Neural cell (in vitro differentiated cells): ENCODE measurements around the gene CBFA2T2.

ENCODE experiments used
- CTCF ChIP-seq: fragments of 450-650 bp; IDR thresholded peaks from 2 replicates; pipeline ENCODE4 v1.5.1; 2014; ENCODE audit warnings: antibody characterized with exemption, mild to moderate bottlenecking, moderate library complexity; ENCODE audit not compliant: poor library complexity, severe bottlenecking
- EP300 ChIP-seq: fragments of 450-650 bp; conservative IDR thresholded peaks from 2 replicates; pipeline ENCODE4 v1.6.1; 2014; ENCODE audit warnings: antibody characterized with exemption, mild to moderate bottlenecking, moderate library complexity; ENCODE audit not compliant: poor library complexity, severe bottlenecking
- EZH2 ChIP-seq: fragments of 200-600, 300-800 bp; shearing (Covaris generic), sonication (generic); IDR thresholded peaks from 2 replicates; pipeline ENCODE4 v1.6.1; 2014; ENCODE audit warnings: antibody characterized with exemption, low read length, borderline replicate concordance, mild to moderate bottlenecking; ENCODE audit not compliant: insufficient read depth, poor library complexity, severe bottlenecking
- MXI1 ChIP-seq: fragments of 450-650 bp; conservative IDR thresholded peaks from 2 replicates; pipeline ENCODE4 v1.6.1; 2014; ENCODE audit warnings: antibody characterized with exemption, mild to moderate bottlenecking; ENCODE audit not compliant: poor library complexity, severe bottlenecking
- POLR2AphosphoS5 ChIP-seq: IDR thresholded peaks from 2 replicates; pipeline ENCODE4 v1.6.1; 2012
- RAD21 ChIP-seq: fragments of 450-650 bp; conservative IDR thresholded peaks from 2 replicates; pipeline ENCODE4 v1.6.1; 2014; ENCODE audit warnings: antibody characterized with exemption, mild to moderate bottlenecking, moderate library complexity
- REST ChIP-seq: IDR thresholded peaks from 2 replicates; pipeline ENCODE4 v1.6.1; 2012; ENCODE audit warnings: borderline replicate concordance
- SMC3 ChIP-seq: fragments of 450-650 bp; conservative IDR thresholded peaks from 2 replicates; pipeline ENCODE4 v1.6.1; 2014; ENCODE audit warnings: antibody characterized with exemption, mild to moderate bottlenecking, moderate library complexity; ENCODE audit not compliant: poor library complexity
- TAF1 ChIP-seq: IDR thresholded peaks from 2 replicates; pipeline ENCODE4 v1.6.1; 2012; ENCODE audit warnings: low read depth

GRCh38 chr20:33541074-33541473 is 51.2 kb downstream of the CBFA2T2 start:
- no peak for TF ChIP-seq POLR2AphosphoS5
- TF ChIP-seq CTCF = no peak
- TF ChIP-seq MXI1 = no peak
- no peak for TF ChIP-seq EZH2
- no peak for TF ChIP-seq EP300
- no peak for TF ChIP-seq TAF1
- TF ChIP-seq REST = no peak
- TF ChIP-seq RAD21 = no peak
- no peak for TF ChIP-seq SMC3
